Measurements from ENCODE around the gene NEUROG3.

The NEUROG3 gene

GRCh38 chr10:69580435-69580834 is 7.2 kb upstream of the NEUROG3 start:
- H3K4me1 Mint-ChIP-seq, result no peaks in the 10 kb centered on the region
- TF ChIP-seq CTCF (IDR thresholded peaks at IDR 0.05; ENCODE audit: unreplicated experiment in 3 of 3), result no peak
- no peak overlapping the region for H3K4me3 Mint-ChIP-seq
- H3K27ac Mint-ChIP-seq, result no peak overlapping the region
- H3K27me3 Mint-ChIP-seq (ENCODE audit: low read depth), result peaks cover 72% of the 10 kb centered on the region
- H3K9me3 Mint-ChIP-seq, result no peaks in the 10 kb centered on the region
- no peaks in the 10 kb centered on the region for H3K36me3 Mint-ChIP-seq (ENCODE audit: low read depth)

- Mint-ChIP-seq H3K4me1 (no peaks in the 10 kb centered on the region), H3K27ac (no peak overlapping the region), H3K36me3 (ENCODE audit: low read depth) (no peaks in the 10 kb centered on the region), H3K4me3 (no peak overlapping the region), H3K27me3 (ENCODE audit: low read depth) (peaks cover 81% of the 10 kb centered on the region), H3K9me3 (no peaks in the 10 kb centered on the region)
- no peak for TF ChIP-seq CTCF (IDR thresholded peaks at IDR 0.05; ENCODE audit: unreplicated experiment in 3 of 3)
These were observed 6.3 kb upstream of the NEUROG3 start for GRCh38 chr10:69579464-69580060.

GRCh38 chr10:69578508-69578991 is 5.3 kb upstream of the NEUROG3 start:
- H3K4me1 Mint-ChIP-seq, result no peaks in the 10 kb centered on the region
- H3K4me3 Mint-ChIP-seq, result no peak overlapping the region
- H3K27me3 Mint-ChIP-seq (ENCODE audit: low read depth), result peaks cover 91% of the 10 kb centered on the region
- no peaks in the 10 kb centered on the region for H3K36me3 Mint-ChIP-seq (ENCODE audit: low read depth)
- H3K9me3 Mint-ChIP-seq, result no peaks in the 10 kb centered on the region
- no peak for TF ChIP-seq CTCF (IDR thresholded peaks at IDR 0.05; ENCODE audit: unreplicated experiment in 3 of 3)
- H3K27ac Mint-ChIP-seq, result no peak overlapping the region

- H3K4me1 Mint-ChIP-seq, result no peaks in the 10 kb centered on the region
- no peaks in the 10 kb centered on the region for H3K9me3 Mint-ChIP-seq
- no peak for TF ChIP-seq CTCF (IDR thresholded peaks at IDR 0.05; ENCODE audit: unreplicated experiment in 3 of 3)
- no peak overlapping the region for H3K4me3 Mint-ChIP-seq
- H3K36me3 Mint-ChIP-seq (ENCODE audit: low read depth), result no peaks in the 10 kb centered on the region
- peaks cover 99% of the 10 kb centered on the region for H3K27me3 Mint-ChIP-seq (ENCODE audit: low read depth)
- no peak overlapping the region for H3K27ac Mint-ChIP-seq
These were observed 4.3 kb upstream of the NEUROG3 start for GRCh38 chr10:69577268-69578232.

- Mint-ChIP-seq H3K27ac (no peak overlapping the region), H3K36me3 (ENCODE audit: low read depth) (no peaks in the 10 kb centered on the region), H3K27me3 (ENCODE audit: low read depth) (peaks cover 99% of the 10 kb centered on the region), H3K4me1 (no peaks in the 10 kb centered on the region), H3K9me3 (no peaks in the 10 kb centered on the region), H3K4me3 (no peak overlapping the region)
- no peak for TF ChIP-seq CTCF (IDR thresholded peaks at IDR 0.05; ENCODE audit: unreplicated experiment in 3 of 3)
These were observed 3.3 kb upstream of the NEUROG3 start for GRCh38 chr10:69576334-69577011.

Data from nephron (organoid).